ENCODE data around the gene EPN1.

EPN1 gene

GRCh38 chr19:55635334-55635717 lies 39.7 kb upstream of the EPN1 start:
- Histone ChIP-seq H3K36me3 (ENCODE audit: insufficient read depth) (no peaks in the 10 kb centered on the region), H3K4me1 (ENCODE audit: low read depth, poor library complexity, severe bottlenecking) (peaks cover 30% of the 10 kb centered on the region), H2AFZ (ENCODE audit: low read depth) (no peak overlapping the region), H3K27me3 (ENCODE audit: insufficient read depth, low read depth) (no peaks in the 10 kb centered on the region), H4K20me1 (ENCODE audit: insufficient read depth) (no peaks in the 10 kb centered on the region), H3K9ac (peak overlapping the region; percentile 84), H3K4me2 (peak overlapping the region; percentile 97), H3K79me2 (ENCODE audit: insufficient read depth, low read depth) (peaks cover 26% of the 10 kb centered on the region), H3K27ac (peak overlapping the region; percentile 60), H3K4me3 (IDR thresholded peaks at IDR 0.05; ENCODE audit: insufficient read depth, low read depth, low read length) (peak overlapping the region; percentile 64)
- TF ChIP-seq CTCF (conservative IDR thresholded peaks at IDR 0.05; ENCODE audit: low read depth, low read length), result no peak

GRCh38 chr19:55635856-55636440 lies 39.1 kb upstream of the EPN1 start:
- TF ChIP-seq CTCF (conservative IDR thresholded peaks at IDR 0.05; ENCODE audit: low read depth, low read length), result no peak
- H3K79me2 ChIP-seq (ENCODE audit: insufficient read depth, low read depth), result peaks cover 26% of the 10 kb centered on the region

GRCh38 chr19:55636723-55637122 lies 38.3 kb upstream of the EPN1 start:
- peaks cover 27% of the 10 kb centered on the region for H3K4me1 ChIP-seq (ENCODE audit: low read depth, poor library complexity, severe bottlenecking)
- H3K36me3 ChIP-seq (ENCODE audit: insufficient read depth), result no peaks in the 10 kb centered on the region
- H3K27ac ChIP-seq, result no peak overlapping the region
- peaks cover 26% of the 10 kb centered on the region for H3K79me2 ChIP-seq (ENCODE audit: insufficient read depth, low read depth)
- H2AFZ ChIP-seq (ENCODE audit: low read depth), result no peak overlapping the region
- H4K20me1 ChIP-seq (ENCODE audit: insufficient read depth), result no peaks in the 10 kb centered on the region
- no peak for TF ChIP-seq CTCF (conservative IDR thresholded peaks at IDR 0.05; ENCODE audit: low read depth, low read length)
- H3K9ac ChIP-seq, result no peak overlapping the region
- no peak overlapping the region for H3K4me3 ChIP-seq (IDR thresholded peaks at IDR 0.05; ENCODE audit: insufficient read depth, low read depth, low read length)
- H3K4me2 ChIP-seq, result no peak overlapping the region; the same call in 1 of the 2 replicates
- H3K27me3 ChIP-seq (ENCODE audit: insufficient read depth, low read depth), result no peaks in the 10 kb centered on the region

More at GRCh38 chr19:55635856-55636440, 39.1 kb upstream of the EPN1 start:
- peaks cover 30% of the 10 kb centered on the region for H3K4me1 ChIP-seq (ENCODE audit: low read depth, poor library complexity, severe bottlenecking)
- no peaks in the 10 kb centered on the region for H3K36me3 ChIP-seq (ENCODE audit: insufficient read depth)
- peak overlapping the region; percentile 97 for H3K4me2 ChIP-seq
- no peaks in the 10 kb centered on the region for H4K20me1 ChIP-seq (ENCODE audit: insufficient read depth)
- H3K4me3 ChIP-seq (IDR thresholded peaks at IDR 0.05; ENCODE audit: insufficient read depth, low read depth, low read length), result no peak overlapping the region
- no peaks in the 10 kb centered on the region for H3K27me3 ChIP-seq (ENCODE audit: insufficient read depth, low read depth)
- H3K27ac ChIP-seq, result no peak overlapping the region
- H2AFZ ChIP-seq (ENCODE audit: low read depth), result no peak overlapping the region
- no peak overlapping the region for H3K9ac ChIP-seq

- no peak overlapping the region for H2AFZ ChIP-seq (ENCODE audit: low read depth)
- peaks cover 32% of the 10 kb centered on the region for H3K79me2 ChIP-seq (ENCODE audit: insufficient read depth, low read depth)
- H3K27me3 ChIP-seq (ENCODE audit: insufficient read depth, low read depth), result no peaks in the 10 kb centered on the region
- H3K27ac ChIP-seq, result no peak overlapping the region
- H4K20me1 ChIP-seq (ENCODE audit: insufficient read depth), result no peaks in the 10 kb centered on the region
- H3K4me3 ChIP-seq (IDR thresholded peaks at IDR 0.05; ENCODE audit: insufficient read depth, low read depth, low read length), result no peak overlapping the region
- peaks cover 20% of the 10 kb centered on the region for H3K4me1 ChIP-seq (ENCODE audit: low read depth, poor library complexity, severe bottlenecking)
- TF ChIP-seq CTCF (conservative IDR thresholded peaks at IDR 0.05; ENCODE audit: low read depth, low read length), result no peak
- no peaks in the 10 kb centered on the region for H3K36me3 ChIP-seq (ENCODE audit: insufficient read depth)
- no peak overlapping the region for H3K9ac ChIP-seq
- H3K4me2 ChIP-seq, result no peak overlapping the region
Observed at GRCh38 chr19:55637534-55637933, 37.5 kb upstream of the EPN1 start.
